Parathyroid adenoma (tissue), 2 donors: ENCODE measurements around the gene ABLIM2.

Experiments
- H2AFZ ChIP-seq: fragments of 300-600 bp; sonication (generic); one replicate; pipeline ENCODE4 v1.7.0; 2017; ENCODE audit warnings: antibody characterized with exemption, mild to moderate bottlenecking
- H3K27ac ChIP-seq: fragments of 300-600 bp; sonication (generic); one replicate; pipeline ENCODE4 v1.7.0; 2017
- H3K27me3 ChIP-seq: fragments of 300-600 bp; sonication (generic); one replicate; pipeline ENCODE4 v1.7.0; 2017; ENCODE audit warnings: low read length; ENCODE audit not compliant: control insufficient read depth, insufficient read depth
- H3K36me3 ChIP-seq: fragments of 300-600 bp; sonication (generic); one replicate; pipeline ENCODE4 v1.7.0; 2017; ENCODE audit warnings: low read length; ENCODE audit not compliant: control insufficient read depth, insufficient read depth
- H3K4me1 ChIP-seq: fragments of 300-600 bp; sonication (generic); one replicate; pipeline ENCODE4 v1.7.0; 2017; ENCODE audit warnings: control low read depth
- H3K4me2 ChIP-seq: fragments of 300-600 bp; sonication (generic); one replicate; pipeline ENCODE4 v1.7.0; 2017; ENCODE audit warnings: low read length
- H3K4me3 ChIP-seq: fragments of 300-600 bp; sonication (generic); one replicate; pipeline ENCODE4 v1.7.0; 2017; ENCODE audit warnings: low read depth, low read length
- H3K79me2 ChIP-seq: fragments of 300-600 bp; sonication (generic); one replicate; pipeline ENCODE4 v1.7.0; 2017; ENCODE audit warnings: control low read depth
- H3K9ac ChIP-seq: fragments of 300-600 bp; sonication (generic); one replicate; pipeline ENCODE4 v1.7.0; 2017; ENCODE audit warnings: mild to moderate bottlenecking
- H3K9me3 ChIP-seq: fragments of 300-600 bp; sonication (generic); one replicate; pipeline ENCODE4 v1.7.0; 2017; ENCODE audit warnings: low read length; ENCODE audit not compliant: control insufficient read depth
- TF ChIP-seq, protein P1 (sequence below): fragments of 300-600 bp; sonication (generic); IDR thresholded peaks from one replicate; pipeline ENCODE4 v1.7.0; 2017; ENCODE audit warnings: antibody characterized with exemption, mild to moderate bottlenecking
- donor health status: primary hyperparathyroidism.

The ABLIM2 gene

DNA sequence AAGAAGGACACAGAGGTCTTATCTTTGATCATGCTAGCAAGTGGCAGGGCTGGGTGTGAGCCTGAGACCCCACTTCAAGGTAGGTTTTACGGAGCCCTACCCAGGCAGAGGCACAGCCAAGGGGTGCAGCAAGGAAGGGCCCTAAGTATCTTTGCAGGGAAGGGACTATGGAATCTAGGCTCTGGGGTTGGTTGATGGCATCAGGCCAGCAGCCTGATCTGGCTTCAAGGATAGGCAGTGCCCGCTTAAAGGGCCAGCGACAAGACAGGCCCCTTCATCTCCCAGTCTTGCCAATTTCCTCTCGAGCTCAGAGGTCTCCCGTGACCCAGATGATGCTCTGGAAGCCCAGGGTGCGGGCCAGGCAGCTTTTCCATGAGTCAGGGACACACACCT lies 5.8 kb downstream of the ABLIM2 start:
- no peak overlapping the region for H3K4me3 ChIP-seq
- H3K27ac ChIP-seq = no peak overlapping the region
- H3K36me3 ChIP-seq = no peaks in the 10 kb centered on the region
- no peaks in the 10 kb centered on the region for H3K9me3 ChIP-seq
- no peak overlapping the region for H3K9ac ChIP-seq
- H3K27me3 ChIP-seq = no peaks in the 10 kb centered on the region
- H2AFZ ChIP-seq = no peak overlapping the region
- no peaks in the 10 kb centered on the region for H3K79me2 ChIP-seq
- no peak overlapping the region for H3K4me2 ChIP-seq
- TF ChIP-seq, protein P1, sequence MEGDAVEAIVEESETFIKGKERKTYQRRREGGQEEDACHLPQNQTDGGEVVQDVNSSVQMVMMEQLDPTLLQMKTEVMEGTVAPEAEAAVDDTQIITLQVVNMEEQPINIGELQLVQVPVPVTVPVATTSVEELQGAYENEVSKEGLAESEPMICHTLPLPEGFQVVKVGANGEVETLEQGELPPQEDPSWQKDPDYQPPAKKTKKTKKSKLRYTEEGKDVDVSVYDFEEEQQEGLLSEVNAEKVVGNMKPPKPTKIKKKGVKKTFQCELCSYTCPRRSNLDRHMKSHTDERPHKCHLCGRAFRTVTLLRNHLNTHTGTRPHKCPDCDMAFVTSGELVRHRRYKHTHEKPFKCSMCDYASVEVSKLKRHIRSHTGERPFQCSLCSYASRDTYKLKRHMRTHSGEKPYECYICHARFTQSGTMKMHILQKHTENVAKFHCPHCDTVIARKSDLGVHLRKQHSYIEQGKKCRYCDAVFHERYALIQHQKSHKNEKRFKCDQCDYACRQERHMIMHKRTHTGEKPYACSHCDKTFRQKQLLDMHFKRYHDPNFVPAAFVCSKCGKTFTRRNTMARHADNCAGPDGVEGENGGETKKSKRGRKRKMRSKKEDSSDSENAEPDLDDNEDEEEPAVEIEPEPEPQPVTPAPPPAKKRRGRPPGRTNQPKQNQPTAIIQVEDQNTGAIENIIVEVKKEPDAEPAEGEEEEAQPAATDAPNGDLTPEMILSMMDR = no peak
- no peaks in the 10 kb centered on the region for H3K4me1 ChIP-seq

DNA sequence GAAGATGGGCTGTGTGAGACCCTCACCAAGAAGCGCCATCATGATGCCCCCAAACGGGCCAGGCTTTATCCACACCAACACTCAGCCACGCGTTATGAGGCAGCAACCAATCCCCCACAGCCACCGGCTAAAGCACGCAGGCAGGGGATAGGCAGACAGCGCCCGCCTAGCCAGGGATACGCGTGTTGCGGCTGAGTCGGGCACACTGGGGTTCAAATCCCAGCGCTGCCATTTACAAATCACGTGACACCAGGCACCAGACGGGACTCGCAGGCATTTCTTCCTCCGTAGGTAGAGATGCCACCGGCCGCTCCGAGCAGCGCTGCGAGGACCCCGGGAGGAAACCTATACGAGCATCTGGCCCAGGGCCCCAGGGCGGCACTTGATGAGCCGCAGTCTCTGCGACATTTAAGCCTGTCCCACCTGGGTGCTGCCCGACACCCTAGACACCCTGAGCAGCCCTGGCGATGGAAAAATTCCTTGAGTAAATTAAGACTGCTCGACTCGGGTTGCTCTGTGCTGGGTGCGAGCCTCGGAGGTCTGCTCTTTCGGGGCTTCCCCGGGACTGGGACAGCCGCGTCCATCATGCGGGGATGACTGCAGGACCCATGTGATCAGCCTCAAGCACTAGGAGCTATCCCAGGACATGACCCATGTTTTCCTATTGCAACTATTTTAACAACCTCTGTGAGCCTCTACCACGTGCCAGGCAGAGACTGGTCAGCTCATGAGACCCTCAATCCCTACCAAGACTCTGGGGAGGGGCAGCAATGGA lies 6.3 kb downstream of the ABLIM2 start:
- Histone ChIP-seq H3K4me1 (no peaks in the 10 kb centered on the region), H2AFZ (no peak overlapping the region), H3K9ac (no peak overlapping the region), H3K4me2 (no peak overlapping the region), H3K79me2 (no peaks in the 10 kb centered on the region), H3K27ac (no peak overlapping the region), H3K4me3 (no peak overlapping the region), H3K27me3 (no peaks in the 10 kb centered on the region), H3K9me3 (no peaks in the 10 kb centered on the region), H3K36me3 (no peaks in the 10 kb centered on the region)
- TF ChIP-seq, protein P1 = no peak

DNA sequence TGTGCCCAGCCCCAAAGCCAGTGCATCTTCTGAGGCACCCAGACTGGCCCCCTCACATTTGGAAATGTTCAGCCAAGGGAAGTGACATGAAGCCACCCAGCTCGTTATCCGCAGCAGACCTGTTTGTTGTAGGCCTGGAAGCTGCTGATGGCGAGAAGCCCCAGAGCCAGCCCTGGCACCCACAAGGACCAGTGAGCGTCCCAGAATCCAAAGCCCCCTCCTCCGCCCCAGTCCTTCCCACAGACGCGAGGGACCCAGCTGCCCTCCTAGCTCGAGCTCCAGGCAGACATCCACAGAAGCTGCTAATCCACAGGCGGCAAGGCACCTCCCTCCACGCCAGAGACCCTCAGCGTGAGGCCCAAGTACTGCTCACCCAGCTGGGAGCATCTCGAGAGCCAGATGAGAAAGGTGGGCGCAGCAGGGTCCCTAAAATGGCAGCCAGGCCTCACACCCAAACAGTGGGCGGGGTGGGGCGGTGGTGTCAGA lies 7.4 kb downstream of the ABLIM2 start:
- H3K27ac ChIP-seq = no peak overlapping the region
- TF ChIP-seq, protein P1 = no peak

DNA sequence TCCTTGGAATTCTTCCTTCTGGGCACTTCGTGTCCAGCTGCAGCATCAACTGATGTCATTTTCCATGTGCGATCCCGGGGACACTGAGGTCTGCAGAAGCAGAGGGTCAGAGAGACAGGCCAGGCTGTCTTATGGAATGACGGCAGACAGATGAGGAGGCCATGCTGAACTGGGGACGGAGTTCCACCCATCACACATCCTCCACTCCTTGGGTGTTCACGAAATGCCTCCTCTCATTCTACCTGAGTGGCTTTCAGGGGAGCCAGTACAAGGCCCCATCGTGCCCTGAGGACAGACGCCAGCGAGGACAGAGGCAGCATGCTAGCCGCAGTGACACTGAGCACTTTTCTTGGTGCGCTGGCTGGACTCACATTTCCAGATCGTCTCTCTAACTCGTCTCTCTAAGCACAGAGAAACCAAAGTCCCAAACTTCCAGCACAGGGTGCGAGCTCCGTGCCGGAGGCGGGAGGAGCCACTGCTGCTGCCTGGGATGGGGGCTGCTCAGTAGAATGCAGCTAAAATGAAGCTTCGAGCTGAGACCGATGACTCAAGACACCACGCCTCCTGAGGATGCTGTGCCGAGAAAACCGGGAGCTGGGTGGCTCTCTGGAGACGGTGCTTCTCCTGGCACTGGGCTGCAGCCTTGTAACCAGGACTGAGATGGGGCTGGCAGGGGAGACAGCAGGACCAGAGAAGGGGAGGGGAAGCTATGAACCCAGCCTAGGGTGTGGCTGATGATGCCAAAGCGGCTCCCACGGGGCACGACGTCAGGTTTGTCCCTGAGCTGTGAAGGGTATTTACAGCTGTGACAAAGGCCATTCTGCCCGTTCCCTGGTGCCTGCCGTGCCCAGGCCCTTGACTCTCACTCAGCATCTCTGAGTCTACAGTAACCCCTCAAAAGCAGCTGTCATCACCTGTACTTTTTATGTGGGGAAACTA lies 8.2 kb downstream of the ABLIM2 start:
- no peaks in the 10 kb centered on the region for H3K79me2 ChIP-seq
- no peaks in the 10 kb centered on the region for H3K27me3 ChIP-seq
- no peak overlapping the region for H3K4me2 ChIP-seq
- H3K9me3 ChIP-seq = no peaks in the 10 kb centered on the region
- no peaks in the 10 kb centered on the region for H3K36me3 ChIP-seq
- no peaks in the 10 kb centered on the region for H3K4me1 ChIP-seq
- H2AFZ ChIP-seq = no peak overlapping the region
- H3K4me3 ChIP-seq = no peak overlapping the region
- no peak overlapping the region for H3K27ac ChIP-seq
- TF ChIP-seq, protein P1 = no peak
- no peak overlapping the region for H3K9ac ChIP-seq

More for the DNA sequence above, 7.4 kb downstream of the ABLIM2 start:
- H3K4me3 ChIP-seq = no peak overlapping the region
- no peaks in the 10 kb centered on the region for H3K36me3 ChIP-seq
- no peaks in the 10 kb centered on the region for H3K9me3 ChIP-seq
- no peak overlapping the region for H3K9ac ChIP-seq
- H3K4me2 ChIP-seq = no peak overlapping the region
- no peak overlapping the region for H2AFZ ChIP-seq
- no peaks in the 10 kb centered on the region for H3K27me3 ChIP-seq
- no peaks in the 10 kb centered on the region for H3K4me1 ChIP-seq
- no peaks in the 10 kb centered on the region for H3K79me2 ChIP-seq
